ENCODE results near the gene NPSR1.

NPSR1 gene

GRCh38 chr7:34751725-34752643 lies 94.0 kb downstream of the NPSR1 start:
- no peak overlapping the region for H3K27ac ChIP-seq (ENCODE audit: extremely low read depth, low read depth, low read length)
- peaks cover 8% of the 10 kb centered on the region for H3K4me1 ChIP-seq (ENCODE audit: control insufficient read depth, insufficient read depth, low read length)
- no peaks in the 10 kb centered on the region for H3K9me3 ChIP-seq (ENCODE audit: control insufficient read depth, insufficient read depth, low read depth, low read length)
- H3K4me3 ChIP-seq (ENCODE audit: low read depth, low read length), result no peak overlapping the region
- no peaks in the 10 kb centered on the region for H3K36me3 ChIP-seq (ENCODE audit: control insufficient read depth in 2 of 2, insufficient read depth in 1 of 2, low read length in 2 of 2)
- TF ChIP-seq ZNF350 (tag by site-specific recombination; IDR thresholded peaks at IDR 0.05), result no peak
- TF ChIP-seq KLF10 (tag by site-specific recombination; IDR thresholded peaks at IDR 0.05), result no peak
- no peak for TF ChIP-seq ZNF366 (tag by site-specific recombination; conservative IDR thresholded peaks at IDR 0.05)
- no peak for TF ChIP-seq HOXC10 (CRISPR knock-in tag; IDR thresholded peaks at IDR 0.05)
- no peak for TF ChIP-seq ZNF518A (tag by site-specific recombination; conservative IDR thresholded peaks at IDR 0.05; ENCODE audit: low read depth)
- ChIA-PET POLR2A (no interaction called here), CTCF (no interaction called here)

- no peak for TF ChIP-seq ZNF16 (tag by site-specific recombination; IDR thresholded peaks at IDR 0.05; ENCODE audit: low read depth)
- no peak for TF ChIP-seq PRDM4 (tag by site-specific recombination; IDR thresholded peaks at IDR 0.05)
- no peak for TF ChIP-seq ZNF529 (tag by site-specific recombination; IDR thresholded peaks at IDR 0.05; ENCODE audit: insufficient replicate concordance)
- TF ChIP-seq ZNF600 (tag by site-specific recombination; IDR thresholded peaks at IDR 0.05), result no peak
- TF ChIP-seq ZNF19 (tag by site-specific recombination; IDR thresholded peaks at IDR 0.05; ENCODE audit: low read depth), result no peak
- CTCF ChIA-PET, result no interaction called here
- Histone ChIP-seq H3K4me1 (ENCODE audit: control insufficient read depth, insufficient read depth, low read length) (peaks cover 7% of the 10 kb centered on the region), H3K36me3 (ENCODE audit: control insufficient read depth in 2 of 2, insufficient read depth in 1 of 2, low read length in 2 of 2) (no peaks in the 10 kb centered on the region), H3K27ac (ENCODE audit: extremely low read depth, low read depth, low read length) (no peak overlapping the region), H3K4me3 (ENCODE audit: low read depth, low read length) (no peak overlapping the region), H3K9me3 (ENCODE audit: control insufficient read depth, insufficient read depth, low read depth, low read length) (no peaks in the 10 kb centered on the region)
- POLR2A ChIA-PET, result no interaction called here
Observed at GRCh38 chr7:34752929-34753328, 94.9 kb downstream of the NPSR1 start.

- Histone ChIP-seq H3K27ac (ENCODE audit: extremely low read depth, low read depth, low read length) (no peak overlapping the region), H3K4me3 (ENCODE audit: low read depth, low read length) (no peak overlapping the region), H3K4me1 (ENCODE audit: control insufficient read depth, insufficient read depth, low read length) (no peaks in the 10 kb centered on the region), H3K36me3 (ENCODE audit: control insufficient read depth in 2 of 2, insufficient read depth in 1 of 2, low read length in 2 of 2) (no peaks in the 10 kb centered on the region), H3K9me3 (ENCODE audit: control insufficient read depth, insufficient read depth, low read depth, low read length) (no peaks in the 10 kb centered on the region)
- ChIA-PET CTCF (no interaction called here), POLR2A (no interaction called here)
- no peak for TF ChIP-seq ZNF394 (tag by site-specific recombination; IDR thresholded peaks at IDR 0.05; ENCODE audit: borderline replicate concordance)
- TF ChIP-seq TCF7L2 (IDR thresholded peaks at IDR 0.05; ENCODE audit: borderline replicate concordance, low read depth, low read length), result no peak
- no peak for TF ChIP-seq ATF2 (tag by site-specific recombination; IDR thresholded peaks at IDR 0.05; ENCODE audit: low read depth)
- no peak for TF ChIP-seq KLF7 (tag by site-specific recombination; IDR thresholded peaks at IDR 0.05; ENCODE audit: borderline replicate concordance)
- no peak for TF ChIP-seq KLF17 (tag by site-specific recombination; IDR thresholded peaks at IDR 0.05)
- TF ChIP-seq GFI1B (tag by site-specific recombination; IDR thresholded peaks at IDR 0.05), result no peak
- no peak for TF ChIP-seq ZNF341 (tag by site-specific recombination; IDR thresholded peaks at IDR 0.05; ENCODE audit: low read depth)
- TF ChIP-seq ZNF549 (tag by site-specific recombination; IDR thresholded peaks at IDR 0.05), result no peak
- no peak for TF ChIP-seq ZNF19 (tag by site-specific recombination; IDR thresholded peaks at IDR 0.05; ENCODE audit: low read depth)
Observed at GRCh38 chr7:34755008-34755407, 97.0 kb downstream of the NPSR1 start.

All from HEK293 (cell line).